ENCODE data around the gene DOCK3.

GRCh38 chr3:50786631-50787030 is 111.9 kb downstream of the DOCK3 start:
- TF ChIP-seq CTCF (IDR thresholded peaks at IDR 0.05; ENCODE audit: low read depth, low read length, poor library complexity, severe bottlenecking): no peak
- no peak for TF ChIP-seq EZH2phosphoT487 (IDR thresholded peaks at IDR 0.05; ENCODE audit: borderline replicate concordance, low read length)

Measured in DOHH2 (cell line).